ENCODE data around the gene DSC2.
A peak's percentile ranks its signal among the peaks of the same experiment; 100 is the strongest.
"Not testable (repeated sequence)": the region's sequence is repeated elsewhere in the genome, so short reads cannot be mapped to it uniquely, and the experiment has no call there.

DSC2 gene

GRCh38 chr18:31102025-31102684 is at the start of gene DSC2:
DSC2 (minus strand) TSS chr18:31102421; CDS start chr18:31101971, 450 bp downstream.
- DNase-seq = no peak

- DNase-seq = no peak
Observed at GRCh38 chr18:31149351-31149750, 47.1 kb upstream of the DSC2 start.

GRCh38 chr18:31148600-31148999 is 46.4 kb upstream of the DSC2 start:
- DNase-seq = no peak

GRCh38 chr18:31146809-31147208 is 44.6 kb upstream of the DSC2 start:
- DNase-seq = peak; percentile 22

GRCh38 chr18:31143025-31143424 is 40.8 kb upstream of the DSC2 start:
- no peak for DNase-seq

GRCh38 chr18:31138709-31139108 is 36.5 kb upstream of the DSC2 start:
- no peak for DNase-seq

GRCh38 chr18:31134988-31135529 is 32.8 kb upstream of the DSC2 start:
- no peak for DNase-seq

- no peak for DNase-seq
Observed at GRCh38 chr18:31129398-31130115, 27.3 kb upstream of the DSC2 start.

GRCh38 chr18:31125878-31126277 is 23.7 kb upstream of the DSC2 start:
- no peak for DNase-seq

- not testable (repeated sequence) for DNase-seq
Observed at GRCh38 chr18:31123125-31123524, 20.9 kb upstream of the DSC2 start.

- DNase-seq = peak; percentile 6
Observed at GRCh38 chr18:31120594-31120993, 18.4 kb upstream of the DSC2 start.

- DNase-seq = no peak
Observed at GRCh38 chr18:31116853-31117595, 14.8 kb upstream of the DSC2 start.

GRCh38 chr18:31112804-31113203 is 10.6 kb upstream of the DSC2 start:
- no peak for DNase-seq

GRCh38 chr18:31105733-31106132 is 3.5 kb upstream of the DSC2 start:
- no peak for DNase-seq

- no peak for DNase-seq
Observed at GRCh38 chr18:31104444-31104843, 2.2 kb upstream of the DSC2 start.

GRCh38 chr18:31103423-31103822 is 1.2 kb upstream of the DSC2 start:
- DNase-seq = no peak

- no peak for DNase-seq
Observed at GRCh38 chr18:31102941-31103340, 720 bp upstream of the DSC2 start.

GRCh38 chr18:31101183-31102024 is 817 bp downstream of the DSC2 start:
- peak; percentile 83 for DNase-seq

- DNase-seq = peak; percentile 15
Observed at GRCh38 chr18:31100436-31101182, 1.6 kb downstream of the DSC2 start.

GRCh38 chr18:31099450-31100230 is 2.6 kb downstream of the DSC2 start:
- no peak for DNase-seq

GRCh38 chr18:31098878-31099277 is 3.3 kb downstream of the DSC2 start:
- no peak for DNase-seq
